ENCODE results near the gene LAMA3.

The LAMA3 gene

DNA sequence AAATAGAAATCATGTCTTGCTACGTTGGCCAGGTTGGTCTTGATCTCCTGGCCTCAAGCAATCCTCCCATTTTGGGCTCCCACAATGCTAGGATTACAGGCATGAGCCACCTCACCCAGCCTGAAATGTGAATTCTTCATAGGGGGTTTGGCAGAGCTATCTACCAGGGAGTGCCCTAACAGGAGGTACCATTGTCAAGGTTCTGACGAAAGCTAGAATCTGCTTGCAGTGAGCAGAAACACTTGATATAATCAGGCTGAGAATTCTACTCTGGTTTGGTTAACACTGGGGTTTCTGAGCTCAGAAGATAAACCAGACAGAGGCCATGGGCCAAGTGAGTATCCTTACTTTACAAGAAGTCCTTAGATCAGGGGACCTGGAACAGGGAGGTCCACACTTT lies 7.2 kb upstream of the LAMA3 start:
- TF ChIP-seq, protein P1, sequence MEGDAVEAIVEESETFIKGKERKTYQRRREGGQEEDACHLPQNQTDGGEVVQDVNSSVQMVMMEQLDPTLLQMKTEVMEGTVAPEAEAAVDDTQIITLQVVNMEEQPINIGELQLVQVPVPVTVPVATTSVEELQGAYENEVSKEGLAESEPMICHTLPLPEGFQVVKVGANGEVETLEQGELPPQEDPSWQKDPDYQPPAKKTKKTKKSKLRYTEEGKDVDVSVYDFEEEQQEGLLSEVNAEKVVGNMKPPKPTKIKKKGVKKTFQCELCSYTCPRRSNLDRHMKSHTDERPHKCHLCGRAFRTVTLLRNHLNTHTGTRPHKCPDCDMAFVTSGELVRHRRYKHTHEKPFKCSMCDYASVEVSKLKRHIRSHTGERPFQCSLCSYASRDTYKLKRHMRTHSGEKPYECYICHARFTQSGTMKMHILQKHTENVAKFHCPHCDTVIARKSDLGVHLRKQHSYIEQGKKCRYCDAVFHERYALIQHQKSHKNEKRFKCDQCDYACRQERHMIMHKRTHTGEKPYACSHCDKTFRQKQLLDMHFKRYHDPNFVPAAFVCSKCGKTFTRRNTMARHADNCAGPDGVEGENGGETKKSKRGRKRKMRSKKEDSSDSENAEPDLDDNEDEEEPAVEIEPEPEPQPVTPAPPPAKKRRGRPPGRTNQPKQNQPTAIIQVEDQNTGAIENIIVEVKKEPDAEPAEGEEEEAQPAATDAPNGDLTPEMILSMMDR (IDR thresholded peaks at IDR 0.05; ENCODE audit: low read depth, low read length, missing control alignments): no peak
- no peak for DNase-seq (ENCODE audit: low read depth)
- no peak overlapping the region for H3K4me3 ChIP-seq (ENCODE audit: low read depth, low read length)
- in situ Hi-C loops (cut with HindIII; ENCODE audit: low sequenced_read_pairs): no loop called here

GRCh38 chr18:23682472-23682871 lies 6.8 kb upstream of the LAMA3 start:
- H3K4me3 ChIP-seq (ENCODE audit: low read depth, low read length): no peak overlapping the region
- in situ Hi-C loops (cut with HindIII; ENCODE audit: low sequenced_read_pairs): no loop called here
- TF ChIP-seq, protein P1 (IDR thresholded peaks at IDR 0.05; ENCODE audit: low read depth, low read length, missing control alignments): no peak
- DNase-seq (ENCODE audit: low read depth): no peak

GRCh38 chr18:23683155-23683554 lies 6.1 kb upstream of the LAMA3 start:
- DNase-seq (ENCODE audit: low read depth): no peak
- in situ Hi-C loops (cut with HindIII; ENCODE audit: low sequenced_read_pairs): no loop called here
- TF ChIP-seq, protein P1 (IDR thresholded peaks at IDR 0.05; ENCODE audit: low read depth, low read length, missing control alignments): no peak
- H3K4me3 ChIP-seq (ENCODE audit: low read depth, low read length): no peak overlapping the region

- TF ChIP-seq, protein P1 (IDR thresholded peaks at IDR 0.05; ENCODE audit: low read depth, low read length, missing control alignments): no peak
- no peak for DNase-seq (ENCODE audit: low read depth)
- H3K4me3 ChIP-seq (ENCODE audit: low read depth, low read length): no peak overlapping the region
- in situ Hi-C loops (cut with HindIII; ENCODE audit: low sequenced_read_pairs): no loop called here
Observed at GRCh38 chr18:23683671-23684070, 5.6 kb upstream of the LAMA3 start.

DNA sequence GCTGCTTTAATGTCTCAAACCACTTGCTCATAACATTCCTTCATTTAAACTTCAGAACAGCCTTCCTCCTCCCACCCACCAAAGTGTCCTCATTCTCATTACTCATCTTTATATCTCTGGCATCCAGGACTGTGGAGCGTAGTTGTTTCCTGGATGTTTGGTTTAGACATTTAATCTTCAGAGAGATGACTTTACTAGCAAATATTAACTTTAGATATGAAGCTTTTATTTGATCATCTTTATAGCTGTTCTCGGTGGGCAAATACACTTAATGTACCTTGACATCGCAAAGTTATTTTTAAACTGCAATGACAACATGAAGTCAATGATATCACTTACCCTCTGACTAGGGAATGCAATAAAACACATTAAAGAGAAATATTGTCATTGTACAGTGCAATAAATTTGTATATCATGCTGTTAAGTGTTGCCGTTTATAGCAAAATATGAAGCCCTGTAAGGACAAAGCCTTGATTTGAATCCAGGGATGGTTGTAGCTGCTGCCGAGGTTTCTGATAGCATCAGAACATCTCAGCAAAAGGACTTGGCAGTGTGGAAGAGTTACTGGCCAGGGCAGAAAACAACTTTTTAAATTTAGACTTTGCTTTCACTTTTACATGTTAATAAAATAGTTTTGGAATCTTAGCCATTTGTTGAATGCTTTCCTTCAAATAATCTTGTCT lies 4.6 kb upstream of the LAMA3 start:
- H3K4me3 ChIP-seq (ENCODE audit: low read depth, low read length): no peak overlapping the region
- in situ Hi-C loops (cut with HindIII; ENCODE audit: low sequenced_read_pairs): no loop called here
- TF ChIP-seq, protein P1 (IDR thresholded peaks at IDR 0.05; ENCODE audit: low read depth, low read length, missing control alignments): no peak
- DNase-seq (ENCODE audit: low read depth): no peak

- TF ChIP-seq, protein P1 (IDR thresholded peaks at IDR 0.05; ENCODE audit: low read depth, low read length, missing control alignments): no peak
- in situ Hi-C loops (cut with HindIII; ENCODE audit: low sequenced_read_pairs): no loop called here
- H3K4me3 ChIP-seq (ENCODE audit: low read depth, low read length): no peak overlapping the region
- no peak for DNase-seq (ENCODE audit: low read depth)
Observed at GRCh38 chr18:23688528-23688927, 725 bp upstream of the LAMA3 start.
